Endothelial cell of coronary artery (primary cell): ENCODE data around the gene MAGEB1. TPM values are rescaled to one million over a fixed set of nuclear protein-coding genes. Genes with fewer than 3 reads are reported as not detected.

Experiments
- total RNA-seq: library from RNA; depleted of rRNA; stranded (reverse); fragments of >200 nt; gene quantifications from 2 replicates; pipeline ENCODE4 v1.2.3, GENCODE V29; 2014

Gene MAGEB1
- not detected in 2 replicates for total RNA-seq

GRCh38 chrX:30246769-30247489, at the start of gene MAGEB1:
Gene MAGEB1, plus strand, starts transcription at chrX:30247146. Its CDS starts 3,348 bp downstream, at chrX:30250494.

GRCh38 chrX:30215357-30215843, 31.5 kb upstream of the MAGEB1 start, which contains the start of gene MAGEB2:
Gene MAGEB2, plus strand, starts transcription at chrX:30215563. Its CDS starts 3,018 bp downstream, at chrX:30218581.

DNA sequence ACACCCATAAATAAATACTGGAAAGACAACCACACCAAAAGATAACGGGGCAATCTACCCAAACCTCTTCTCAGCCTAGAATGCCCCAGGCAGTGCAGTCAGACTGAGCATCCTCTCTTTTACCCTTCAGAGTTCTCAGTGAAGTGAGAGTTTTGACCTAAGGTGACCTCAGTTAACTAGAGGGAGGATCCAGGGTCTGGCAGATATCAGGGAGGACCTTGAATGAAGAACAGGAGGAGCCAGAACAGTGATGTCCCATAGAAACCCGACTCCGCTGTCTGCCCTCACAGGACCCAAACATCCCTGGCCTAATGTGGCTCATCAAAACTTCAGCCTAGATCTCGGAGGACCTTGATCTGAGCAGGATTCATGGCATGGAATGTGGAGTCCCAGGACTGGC, 16.6 kb upstream of the MAGEB1 start, which contains the start of gene MAGEB3:
MAGEB3 (plus strand) TSS at position 263 of the 400 bp plus-strand sequence. CDS start 5,268 bp downstream, outside the sequence.

GRCh38 chrX:30241724-30242415, 5.1 kb upstream of the MAGEB1 start, which contains the start of gene MAGEB4:
Gene MAGEB4, plus strand, starts transcription at chrX:30242000. Its CDS starts 136 bp downstream, at chrX:30242136.

Other genes starting within 250 kb of the MAGEB1 start
- not detected in 2 replicates for gene MAGEB2, start 31.6 kb upstream of the MAGEB1 start, total RNA-seq
- gene MAGEB3, start 16.5 kb upstream of the MAGEB1 start, total RNA-seq, result not detected in 2 replicates
- not detected in 2 replicates for gene MAGEB4, start 5.1 kb upstream of the MAGEB1 start, total RNA-seq
- not detected in 2 replicates for gene NR0B1, start 62.2 kb downstream of the MAGEB1 start, total RNA-seq